GM12872 (cell line): Measurements from ENCODE around the gene DIAPH2.

Experiments used
- CTCF ChIP-seq: IDR thresholded peaks from 3 replicates; pipeline ENCODE4 v1.5.1; 2011; ENCODE audit warnings: low read depth, mild to moderate bottlenecking, low read length, moderate library complexity; ENCODE audit not compliant: insufficient read depth

DIAPH2 gene

GRCh38 chrX:97344724-97345123, 660.1 kb downstream of the DIAPH2 start:
- TF ChIP-seq CTCF = no peak

- no peak for TF ChIP-seq CTCF
Observed at GRCh38 chrX:97358941-97359340, 674.3 kb downstream of the DIAPH2 start.

GRCh38 chrX:97363843-97364242, 679.2 kb downstream of the DIAPH2 start:
- TF ChIP-seq CTCF = no peak

GRCh38 chrX:97366237-97366636, 681.6 kb downstream of the DIAPH2 start:
- TF ChIP-seq CTCF = no peak

GRCh38 chrX:97367125-97367524, 682.5 kb downstream of the DIAPH2 start:
- no peak for TF ChIP-seq CTCF

- TF ChIP-seq CTCF = no peak
Observed at GRCh38 chrX:97369947-97370346, 685.3 kb downstream of the DIAPH2 start.

- no peak for TF ChIP-seq CTCF
Observed at GRCh38 chrX:97372001-97372766, 687.5 kb downstream of the DIAPH2 start.

- no peak for TF ChIP-seq CTCF
Observed at GRCh38 chrX:97374266-97374665, 689.6 kb downstream of the DIAPH2 start.
